Muscle layer of colon (tissue), 2 donors: ENCODE measurements around the gene HECTD1.
"Not testable (repeated sequence)": the region's sequence is repeated elsewhere in the genome, so short reads cannot be mapped to it uniquely, and the experiment has no call there.

Experiments
- H3K27ac ChIP-seq: one replicate; pipeline ENCODE4 v1.7.0; 2013; ENCODE audit warnings: low read depth, mild to moderate bottlenecking, low read length, moderate library complexity
- H3K27me3 ChIP-seq, 2 donors: one replicate each; pipeline ENCODE4 v1.7.0; 2013; ENCODE audit warnings: low read length in 2 of 2, mild to moderate bottlenecking in 2 of 2; ENCODE audit not compliant: insufficient read depth in 2 of 2, control insufficient read depth in 1 of 2
- H3K36me3 ChIP-seq: one replicate; pipeline ENCODE4 v1.7.0; 2013; ENCODE audit warnings: mild to moderate bottlenecking, low read length; ENCODE audit not compliant: insufficient read depth
- H3K4me1 ChIP-seq: one replicate; pipeline ENCODE4 v1.7.0; 2013; ENCODE audit warnings: mild to moderate bottlenecking, low read length; ENCODE audit not compliant: insufficient read depth
- H3K4me3 ChIP-seq, 2 donors: one replicate each; pipeline ENCODE4 v1.7.0; 2013; ENCODE audit warnings: low read length in 2 of 2, low read depth in 1 of 2, mild to moderate bottlenecking in 1 of 2, moderate library complexity in 1 of 2
- H3K9ac ChIP-seq: one replicate; pipeline ENCODE4 v1.7.0; 2013; ENCODE audit warnings: low read length
- H3K9me3 ChIP-seq: one replicate; pipeline ENCODE4 v1.7.0; 2013; ENCODE audit warnings: mild to moderate bottlenecking, low read length
- donor health status: abdominal sarcoma.
- donor health status: Adenocarcinoma of cecum.

Gene HECTD1

DNA sequence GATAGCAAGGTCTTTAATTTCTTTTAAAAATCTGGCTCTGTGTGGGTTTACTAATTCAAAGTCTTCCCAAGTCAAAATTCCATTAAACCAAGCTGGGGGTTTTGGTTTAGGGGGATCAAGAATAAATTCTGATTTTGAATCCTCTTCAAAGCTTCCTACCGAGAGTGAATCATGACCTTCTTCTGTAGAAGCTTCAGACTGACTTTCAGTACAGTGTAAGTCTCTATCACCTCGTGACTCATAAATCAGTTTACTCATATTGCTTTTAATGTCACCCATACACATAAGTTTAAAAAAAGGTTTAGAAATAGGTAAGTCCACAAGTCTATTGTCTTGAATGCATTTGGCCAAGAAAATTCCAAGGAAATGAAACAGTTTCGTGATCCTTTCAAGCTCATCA is 100.8 kb downstream of the HECTD1 start:
- H3K4me3 ChIP-seq: no peak overlapping the region
- H3K4me1 ChIP-seq: no peaks in the 10 kb centered on the region
- H3K9ac ChIP-seq: no peak overlapping the region
- H3K36me3 ChIP-seq: peaks cover 76% of the 10 kb centered on the region
- no peak overlapping the region for H3K27ac ChIP-seq
- no peaks in the 10 kb centered on the region for H3K9me3 ChIP-seq
- no peaks in the 10 kb centered on the region for H3K27me3 ChIP-seq

- Histone ChIP-seq H3K4me3 (no peak overlapping the region), H3K27ac (no peak overlapping the region), H3K36me3 (peaks cover 34% of the 10 kb centered on the region), H3K9me3 (no peaks in the 10 kb centered on the region), H3K27me3 (no peaks in the 10 kb centered on the region), H3K9ac (no peak overlapping the region), H3K4me1 (peaks cover 3% of the 10 kb centered on the region)
Observed at GRCh38 chr14:31097081-31097480, 110.5 kb downstream of the HECTD1 start.

GRCh38 chr14:31096255-31096654 is 111.3 kb downstream of the HECTD1 start:
- no peaks in the 10 kb centered on the region for H3K9me3 ChIP-seq
- H3K27me3 ChIP-seq: no peaks in the 10 kb centered on the region
- H3K9ac ChIP-seq: no peak overlapping the region
- H3K4me3 ChIP-seq: no peak overlapping the region
- peaks cover 11% of the 10 kb centered on the region for H3K4me1 ChIP-seq
- H3K36me3 ChIP-seq: peaks cover 28% of the 10 kb centered on the region
- no peak overlapping the region for H3K27ac ChIP-seq

DNA sequence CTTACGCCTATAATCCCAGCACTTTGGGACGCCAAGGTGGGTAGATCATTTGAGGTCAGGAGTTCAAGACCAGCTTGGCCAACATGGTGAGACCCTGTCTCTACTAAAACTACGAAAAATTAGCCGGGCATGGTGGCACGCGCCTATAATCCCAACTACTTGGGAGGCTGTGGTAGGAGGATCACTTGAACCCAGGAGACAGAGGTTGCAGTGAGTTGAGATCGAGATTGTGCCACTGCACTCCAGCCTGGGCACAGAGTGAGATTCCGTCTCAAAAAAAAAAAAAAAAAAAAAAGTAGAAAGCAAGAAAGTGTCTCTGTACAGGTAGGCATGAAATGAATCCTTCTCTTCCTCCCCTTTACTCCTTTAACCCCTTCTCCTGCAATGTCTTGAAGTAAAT is 111.8 kb downstream of the HECTD1 start:
- H3K9ac ChIP-seq, H3K4me3 ChIP-seq, H3K27me3 ChIP-seq, H3K27ac ChIP-seq, H3K9me3 ChIP-seq: not testable (repeated sequence)
- peaks cover 26% of the 10 kb centered on the region for H3K36me3 ChIP-seq
- H3K4me1 ChIP-seq: peaks cover 15% of the 10 kb centered on the region

DNA sequence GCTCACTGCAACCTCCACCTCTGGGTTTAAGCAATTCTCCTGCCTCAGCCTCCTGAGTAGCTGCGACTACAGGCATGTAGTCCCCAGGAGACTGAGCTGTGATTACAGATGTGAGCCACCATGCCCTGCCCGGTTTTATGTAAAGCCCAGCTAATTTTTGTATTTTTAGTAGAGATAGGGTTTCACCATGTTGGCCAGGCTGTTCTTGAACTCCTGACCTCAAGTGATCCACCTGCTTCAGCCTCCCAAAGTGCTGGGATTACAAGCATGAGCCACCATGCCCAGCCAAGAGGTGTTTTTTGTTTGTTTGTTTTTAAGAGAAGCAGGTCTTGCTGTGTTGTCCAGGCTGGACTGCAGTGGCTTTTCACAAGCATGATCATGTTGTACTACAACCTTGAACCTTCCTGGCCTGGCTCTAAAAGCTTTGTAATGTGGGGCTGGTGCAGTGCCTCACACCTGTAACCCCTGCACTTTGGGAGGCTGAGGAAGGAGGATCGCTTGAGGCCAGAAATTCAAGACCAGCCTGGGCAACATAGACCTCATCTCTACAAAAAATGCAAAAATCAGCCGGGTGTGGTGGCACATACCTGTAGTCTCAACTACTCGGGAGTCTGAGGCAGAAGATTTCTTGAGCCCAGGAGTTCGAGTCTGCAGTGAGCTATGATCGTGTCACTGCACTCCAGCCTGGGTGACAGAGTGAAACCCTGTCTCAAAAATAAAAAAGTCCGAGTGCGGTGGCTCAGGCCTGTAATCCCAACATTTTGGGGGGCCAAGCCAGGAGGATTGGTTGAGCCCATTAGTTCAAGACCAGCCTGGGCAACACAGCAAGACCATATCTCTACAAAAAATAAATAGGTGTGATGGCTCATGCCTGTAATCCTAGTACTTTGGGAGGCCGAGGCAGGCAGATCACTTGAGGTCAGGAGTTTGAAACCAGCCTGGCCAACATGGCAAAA is 113.4 kb downstream of the HECTD1 start:
- not testable (repeated sequence) for H3K9me3 ChIP-seq, H3K36me3 ChIP-seq, H3K4me3 ChIP-seq, H3K27me3 ChIP-seq, H3K27ac ChIP-seq, H3K9ac ChIP-seq
- H3K4me1 ChIP-seq: peaks cover 21% of the 10 kb centered on the region

DNA sequence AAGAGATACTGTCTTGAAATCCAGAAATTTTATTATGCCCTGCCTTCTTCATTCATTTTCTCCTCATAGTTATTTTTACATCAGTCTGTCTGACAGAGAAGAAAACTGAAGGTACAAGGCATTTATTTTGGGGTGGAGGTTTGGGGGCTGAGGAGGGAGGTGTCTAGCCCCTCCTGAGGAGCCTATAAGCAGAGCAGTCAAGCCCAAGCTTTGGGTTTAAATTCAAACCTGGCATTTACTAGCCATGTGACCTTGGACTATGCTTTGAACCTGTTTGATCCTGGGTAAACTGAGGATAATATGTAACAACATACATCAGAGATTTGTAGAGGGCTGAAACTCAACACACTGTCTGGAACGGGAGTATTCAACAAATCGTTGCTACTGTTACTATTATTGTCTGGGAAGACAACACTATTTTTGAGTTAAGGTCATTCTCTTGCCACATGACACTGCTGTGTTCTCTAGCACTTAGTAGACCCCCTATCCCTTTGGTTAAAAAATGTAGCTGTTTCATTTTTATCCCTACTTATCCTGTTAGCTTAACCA is 115.4 kb downstream of the HECTD1 start:
- Histone ChIP-seq H3K27me3 (no peaks in the 10 kb centered on the region), H3K4me1 (peaks cover 21% of the 10 kb centered on the region), H3K27ac (no peak overlapping the region), H3K9me3 (no peaks in the 10 kb centered on the region), H3K4me3 (no peak overlapping the region), H3K9ac (no peak overlapping the region), H3K36me3 (no peaks in the 10 kb centered on the region)

DNA sequence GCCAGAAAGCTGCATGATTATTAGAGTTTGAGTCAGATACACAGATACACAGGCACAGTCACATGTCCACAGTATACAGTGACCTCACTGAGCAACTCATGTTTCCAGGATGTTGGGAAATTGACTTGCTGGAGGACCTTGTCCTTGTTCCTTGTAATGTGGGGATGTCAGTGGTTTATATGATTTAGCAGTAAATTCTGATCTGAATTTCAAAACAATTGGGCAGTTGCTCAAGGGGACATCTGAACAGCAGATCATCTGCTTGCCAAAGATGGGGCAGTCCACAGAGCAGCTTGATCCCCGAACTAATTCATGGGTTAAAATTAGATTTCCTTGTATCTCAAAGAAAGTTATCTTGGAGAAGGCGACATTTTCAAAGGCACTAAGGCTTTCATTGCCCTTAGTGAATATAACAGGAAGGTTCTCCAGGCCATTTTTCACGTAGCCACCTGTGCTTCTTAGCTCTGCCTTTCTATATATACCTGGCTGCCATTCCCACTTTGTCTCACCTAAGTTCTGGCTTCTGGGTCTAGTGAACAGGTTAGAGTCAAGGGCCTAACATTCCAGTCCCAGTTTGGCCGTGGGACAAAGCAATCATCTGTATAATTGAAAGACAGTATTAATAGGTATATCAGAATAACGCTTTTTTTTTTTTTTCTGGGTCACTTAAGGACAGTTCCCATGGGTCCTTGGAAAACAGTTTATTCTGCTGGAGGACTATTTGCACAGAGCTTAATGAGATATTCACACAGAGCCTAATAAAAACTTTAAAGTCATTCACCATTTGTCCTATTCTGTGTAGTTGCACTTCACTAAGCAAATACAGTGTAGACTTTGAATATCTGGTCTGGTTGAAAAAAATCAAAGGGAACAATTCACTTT is 116.5 kb downstream of the HECTD1 start:
- H3K4me3 ChIP-seq: no peak overlapping the region
- H3K36me3 ChIP-seq: no peaks in the 10 kb centered on the region
- H3K27ac ChIP-seq: no peak overlapping the region
- no peaks in the 10 kb centered on the region for H3K9me3 ChIP-seq
- peaks cover 21% of the 10 kb centered on the region for H3K4me1 ChIP-seq
- H3K9ac ChIP-seq: no peak overlapping the region
- no peaks in the 10 kb centered on the region for H3K27me3 ChIP-seq

GRCh38 chr14:31086466-31086865 is 121.1 kb downstream of the HECTD1 start:
- not testable (repeated sequence) for H3K9ac ChIP-seq, H3K9me3 ChIP-seq, H3K27me3 ChIP-seq, H3K4me3 ChIP-seq, H3K36me3 ChIP-seq, H3K27ac ChIP-seq
- peaks cover 12% of the 10 kb centered on the region for H3K4me1 ChIP-seq

GRCh38 chr14:31085027-31085426 is 122.6 kb downstream of the HECTD1 start:
- Histone ChIP-seq H3K36me3 (no peaks in the 10 kb centered on the region), H3K27me3 (no peaks in the 10 kb centered on the region), H3K9me3 (no peaks in the 10 kb centered on the region), H3K9ac (no peak overlapping the region), H3K4me3 (no peak overlapping the region), H3K4me1 (no peaks in the 10 kb centered on the region), H3K27ac (no peak overlapping the region)

DNA sequence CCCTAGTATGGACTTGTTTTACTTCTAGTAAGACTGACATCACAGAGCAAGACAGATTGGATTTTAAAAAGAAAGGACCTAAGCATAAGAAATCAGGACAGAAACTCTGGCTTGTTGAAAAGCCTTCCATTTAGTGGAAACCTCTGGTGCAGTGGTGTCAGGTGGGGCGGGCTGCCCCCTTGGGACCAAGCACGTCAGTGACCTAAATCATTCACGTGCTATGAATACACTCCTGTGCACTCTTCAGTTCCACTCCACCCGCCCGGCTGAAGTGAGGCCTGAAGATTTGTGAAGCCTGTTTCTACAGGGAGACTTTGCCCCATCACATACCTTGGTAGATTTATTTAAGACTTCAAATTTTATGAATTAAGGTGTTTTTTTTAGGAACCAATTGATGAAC is 123.2 kb downstream of the HECTD1 start:
- Histone ChIP-seq H3K27me3 (no peaks in the 10 kb centered on the region), H3K27ac (no peak overlapping the region), H3K9ac (no peak overlapping the region), H3K4me3 (no peak overlapping the region), H3K4me1 (no peaks in the 10 kb centered on the region), H3K36me3 (no peaks in the 10 kb centered on the region), H3K9me3 (no peaks in the 10 kb centered on the region)

- Histone ChIP-seq H3K4me3 (no peak overlapping the region), H3K27ac (no peak overlapping the region), H3K9ac (no peak overlapping the region)
Observed at GRCh38 chr14:31083781-31084180, 123.8 kb downstream of the HECTD1 start.

More at GRCh38 chr14:31083781-31084180, 123.8 kb downstream of the HECTD1 start:
- Histone ChIP-seq H3K4me1 (no peaks in the 10 kb centered on the region), H3K9me3 (no peaks in the 10 kb centered on the region), H3K36me3 (no peaks in the 10 kb centered on the region), H3K27me3 (no peaks in the 10 kb centered on the region)
